GM19395 (cell line): ENCODE data around the gene P2RX6.
"Not testable (repeated sequence)": the region's sequence is repeated elsewhere in the genome, so short reads cannot be mapped to it uniquely, and the experiment has no call there.

Experiments
- ATAC-seq: cut with Tn5 transposase; IDR thresholded peaks from one replicate; pipeline ENCODE4 v1.9.1; 2021; ENCODE audit warnings: mild to moderate bottlenecking, moderate library complexity; ENCODE audit not compliant: unreplicated experiment

P2RX6 gene

GRCh38 chr22:21014726-21015465 is at the start of gene P2RX6:
Gene P2RX6, plus strand, starts transcription at chr22:21015165. Its CDS starts 10 bp downstream, at chr22:21015175.
- no peak for ATAC-seq

GRCh38 chr22:20965888-20966855 is 48.8 kb upstream of the P2RX6 start:
- ATAC-seq: no peak

GRCh38 chr22:20966883-20967696 is 47.9 kb upstream of the P2RX6 start, which contains the start of gene AIFM3:
Gene AIFM3, plus strand, starts transcription at chr22:20967255. Its CDS starts 690 bp downstream, at chr22:20967945.
- no peak for ATAC-seq

GRCh38 chr22:20967697-20968211 is 47.2 kb upstream of the P2RX6 start:
- ATAC-seq: no peak

- no peak for ATAC-seq
Observed at GRCh38 chr22:20968281-20968977, 46.5 kb upstream of the P2RX6 start.

GRCh38 chr22:20970939-20971657 is 43.9 kb upstream of the P2RX6 start:
- ATAC-seq: no peak

GRCh38 chr22:20972014-20972694 is 42.8 kb upstream of the P2RX6 start:
- ATAC-seq: not testable (repeated sequence)

- ATAC-seq: no peak
Observed at GRCh38 chr22:20972933-20973577, 41.9 kb upstream of the P2RX6 start.

- ATAC-seq: no peak
Observed at GRCh38 chr22:20973634-20974286, 41.2 kb upstream of the P2RX6 start.

- ATAC-seq: no peak
Observed at GRCh38 chr22:20974336-20974955, 40.5 kb upstream of the P2RX6 start.

GRCh38 chr22:20975541-20976290 is 39.2 kb upstream of the P2RX6 start:
- ATAC-seq: no peak

- no peak for ATAC-seq
Observed at GRCh38 chr22:20976291-20976877, 38.6 kb upstream of the P2RX6 start.

- no peak for ATAC-seq
Observed at GRCh38 chr22:20977019-20977418, 37.9 kb upstream of the P2RX6 start.

GRCh38 chr22:20977516-20978170 is 37.3 kb upstream of the P2RX6 start:
- ATAC-seq: no peak

GRCh38 chr22:20978419-20978818 is 36.5 kb upstream of the P2RX6 start:
- no peak for ATAC-seq
